GM23248 (cell line): ENCODE data around the gene TSTD2.

Source experiments
- EZH2 ChIP-seq: fragments of 200-600 bp; sonication (generic); IDR thresholded peaks from 2 replicates; pipeline ENCODE4 v1.6.1; 2018; ENCODE audit warnings: antibody characterized with exemption, mild to moderate bottlenecking; ENCODE audit not compliant: insufficient read depth, poor library complexity, severe bottlenecking
- EZH2phosphoT487 ChIP-seq: fragments of 200-600 bp; sonication (generic); IDR thresholded peaks from 2 replicates; pipeline ENCODE4 v1.6.1; 2018; ENCODE audit warnings: antibody characterized with exemption, moderate library complexity, mild to moderate bottlenecking, low read depth; ENCODE audit not compliant: insufficient read depth

DNA sequence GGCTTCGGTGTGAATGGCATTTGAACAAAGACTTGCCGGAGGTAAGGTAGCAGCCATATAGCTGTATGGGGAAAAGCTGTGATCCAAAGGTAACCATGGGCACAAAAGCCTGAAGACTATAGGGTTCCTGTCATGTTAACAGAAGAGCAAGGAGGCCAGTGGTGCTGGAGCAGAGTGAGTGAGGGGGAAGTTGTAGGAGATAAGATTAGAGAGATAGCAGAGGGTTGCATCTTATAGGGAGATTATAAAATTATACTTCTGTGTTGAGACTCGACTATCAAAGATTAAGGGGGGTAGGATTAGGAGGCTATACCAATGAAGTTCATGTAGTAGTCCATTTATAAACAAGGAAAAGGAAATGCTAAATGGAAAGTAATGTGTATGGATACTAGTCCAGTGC lies 3.7 kb upstream of the TSTD2 start:
- TF ChIP-seq EZH2 (no peak), EZH2phosphoT487 (no peak)
